Measurements from ENCODE around the gene GRIK5. TPM values are rescaled to one million over a fixed set of nuclear protein-coding genes. Genes with fewer than 3 reads are reported as not detected.

Gene GRIK5
- total RNA-seq, 1 donor from 2014 or later: 0.29 TPM

- no peak for DNase-seq
- ATAC-seq: no peak
- TF ChIP-seq, protein P1, sequence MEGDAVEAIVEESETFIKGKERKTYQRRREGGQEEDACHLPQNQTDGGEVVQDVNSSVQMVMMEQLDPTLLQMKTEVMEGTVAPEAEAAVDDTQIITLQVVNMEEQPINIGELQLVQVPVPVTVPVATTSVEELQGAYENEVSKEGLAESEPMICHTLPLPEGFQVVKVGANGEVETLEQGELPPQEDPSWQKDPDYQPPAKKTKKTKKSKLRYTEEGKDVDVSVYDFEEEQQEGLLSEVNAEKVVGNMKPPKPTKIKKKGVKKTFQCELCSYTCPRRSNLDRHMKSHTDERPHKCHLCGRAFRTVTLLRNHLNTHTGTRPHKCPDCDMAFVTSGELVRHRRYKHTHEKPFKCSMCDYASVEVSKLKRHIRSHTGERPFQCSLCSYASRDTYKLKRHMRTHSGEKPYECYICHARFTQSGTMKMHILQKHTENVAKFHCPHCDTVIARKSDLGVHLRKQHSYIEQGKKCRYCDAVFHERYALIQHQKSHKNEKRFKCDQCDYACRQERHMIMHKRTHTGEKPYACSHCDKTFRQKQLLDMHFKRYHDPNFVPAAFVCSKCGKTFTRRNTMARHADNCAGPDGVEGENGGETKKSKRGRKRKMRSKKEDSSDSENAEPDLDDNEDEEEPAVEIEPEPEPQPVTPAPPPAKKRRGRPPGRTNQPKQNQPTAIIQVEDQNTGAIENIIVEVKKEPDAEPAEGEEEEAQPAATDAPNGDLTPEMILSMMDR (IDR thresholded peaks at IDR 0.05): no peak
- Histone ChIP-seq H3K4me3 (no peak overlapping the region), H3K27ac (no peak overlapping the region), H3K4me1 (no peaks in the 10 kb centered on the region), H3K36me3 (no peaks in the 10 kb centered on the region), H3K9me3 (no peaks in the 10 kb centered on the region), H3K27me3 (peaks cover 4% of the 10 kb centered on the region)
- intact Hi-C loops (cut with DNase I): no loop called here
These were observed 63.4 kb downstream of the GRIK5 start for GRCh38 chr19:42006569-42006968.

DNA sequence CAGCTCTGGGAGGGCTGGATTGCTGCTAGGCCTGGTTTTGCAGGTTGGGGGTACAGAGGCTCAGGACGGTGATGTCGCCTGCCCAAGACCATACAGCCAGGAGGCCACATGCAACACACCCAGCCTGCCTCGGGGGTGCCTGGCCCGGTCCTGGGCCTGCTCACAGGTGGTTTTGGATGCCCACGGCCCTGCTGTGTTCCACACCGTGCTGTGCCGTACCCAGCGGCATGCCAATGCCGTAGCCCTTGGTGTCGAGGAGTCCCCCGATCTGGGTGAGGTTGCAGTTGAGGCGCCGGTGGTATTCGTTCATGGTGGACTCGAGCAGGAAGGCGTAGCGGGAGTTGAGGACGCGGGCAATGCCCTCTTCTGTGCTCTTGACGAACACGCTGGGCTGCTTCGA is 64.5 kb downstream of the GRIK5 start:
- Histone ChIP-seq H3K27me3 (peaks cover 14% of the 10 kb centered on the region), H3K36me3 (no peaks in the 10 kb centered on the region), H3K4me1 (no peaks in the 10 kb centered on the region), H3K4me3 (no peak overlapping the region), H3K27ac (no peak overlapping the region), H3K9me3 (no peaks in the 10 kb centered on the region)
- DNase-seq: no peak
- no peak for ATAC-seq
- intact Hi-C loops (cut with DNase I): no loop called here
- TF ChIP-seq, protein P1 (IDR thresholded peaks at IDR 0.05): no peak

- intact Hi-C loops (cut with DNase I): no loop called here
- DNase-seq (no peak), ATAC-seq (no peak)
- Histone ChIP-seq H3K9me3 (no peaks in the 10 kb centered on the region), H3K27ac (no peak overlapping the region), H3K4me3 (no peak overlapping the region), H3K4me1 (no peaks in the 10 kb centered on the region), H3K27me3 (peaks cover 26% of the 10 kb centered on the region), H3K36me3 (no peaks in the 10 kb centered on the region)
- TF ChIP-seq, protein P1 (IDR thresholded peaks at IDR 0.05): no peak
These were observed 66.3 kb downstream of the GRIK5 start for GRCh38 chr19:42003506-42004294.

DNA sequence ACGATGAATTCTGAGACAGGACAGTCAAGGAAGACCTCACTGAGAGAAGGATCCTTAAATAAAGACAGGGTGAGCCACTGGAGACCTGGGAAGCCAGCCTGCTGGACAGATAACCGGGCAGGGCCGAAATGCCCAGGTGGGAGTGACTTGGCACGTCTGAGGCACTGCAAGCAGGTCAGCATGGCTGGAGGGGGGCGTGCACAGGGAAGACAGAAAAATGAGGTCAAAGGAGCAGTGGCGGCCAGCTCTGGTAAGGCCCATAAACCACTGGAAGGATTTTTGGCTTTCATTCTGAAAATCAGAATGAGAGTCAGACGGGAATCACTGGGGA is 70.2 kb downstream of the GRIK5 start:
- no peak for DNase-seq
- no peaks in the 10 kb centered on the region for H3K36me3 ChIP-seq
- no peak overlapping the region for H3K4me3 ChIP-seq
- intact Hi-C loops (cut with DNase I): no loop called here
- TF ChIP-seq, protein P1 (IDR thresholded peaks at IDR 0.05): no peak
- H3K27me3 ChIP-seq: peaks cover 63% of the 10 kb centered on the region
- no peak overlapping the region for H3K27ac ChIP-seq
- no peaks in the 10 kb centered on the region for H3K4me1 ChIP-seq
- ATAC-seq: no peak
- no peaks in the 10 kb centered on the region for H3K9me3 ChIP-seq

DNA sequence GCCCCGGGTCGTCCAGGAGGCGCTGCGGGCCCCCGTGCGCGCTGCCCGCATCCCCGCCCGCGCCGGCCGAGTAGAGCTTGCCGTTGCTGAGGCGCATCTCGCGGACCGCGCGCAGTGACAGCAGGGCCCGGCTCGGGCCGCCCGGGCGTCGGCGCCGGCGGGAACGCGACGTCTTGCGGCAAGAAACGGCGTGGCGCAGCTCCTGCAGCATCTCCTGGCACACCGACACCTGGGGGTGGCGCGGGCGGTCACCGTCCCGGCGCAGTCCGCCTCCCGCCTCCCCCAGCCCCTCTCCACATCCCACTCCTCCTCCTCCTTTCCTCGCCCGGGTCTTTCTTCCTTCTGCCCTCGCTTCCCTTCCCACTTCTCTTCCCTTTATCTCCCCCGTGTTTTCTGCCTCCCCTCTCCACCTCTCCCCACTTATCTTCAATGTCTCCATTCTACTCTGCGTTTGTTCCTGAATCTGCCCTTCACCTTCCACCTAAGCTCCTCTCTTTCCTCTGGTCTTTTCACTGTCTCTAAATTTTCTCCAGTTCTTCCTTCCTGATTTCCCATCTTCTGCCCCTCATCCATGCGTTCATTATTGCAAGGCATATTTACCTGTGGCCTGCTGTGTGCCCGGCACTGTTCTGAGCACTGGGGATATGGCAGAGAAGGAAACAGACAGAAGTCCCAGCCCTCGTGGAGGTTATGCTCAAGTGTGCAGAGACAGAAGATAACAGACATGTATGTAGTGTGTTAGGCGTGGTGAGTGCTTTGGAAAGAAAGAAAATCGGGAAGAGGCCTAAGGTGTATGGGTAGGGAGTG is 70.7 kb downstream of the GRIK5 start:
- H3K36me3 ChIP-seq: no peaks in the 10 kb centered on the region
- H3K4me3 ChIP-seq: no peak overlapping the region
- intact Hi-C loops (cut with DNase I): no loop called here
- DNase-seq (no peak), ATAC-seq (no peak)
- H3K27me3 ChIP-seq: peaks cover 68% of the 10 kb centered on the region
- TF ChIP-seq, protein P1 (IDR thresholded peaks at IDR 0.05): no peak
- no peaks in the 10 kb centered on the region for H3K9me3 ChIP-seq
- H3K4me1 ChIP-seq: no peaks in the 10 kb centered on the region
- no peak overlapping the region for H3K27ac ChIP-seq
